ENCODE results near the gene DAPK2.

DNA sequence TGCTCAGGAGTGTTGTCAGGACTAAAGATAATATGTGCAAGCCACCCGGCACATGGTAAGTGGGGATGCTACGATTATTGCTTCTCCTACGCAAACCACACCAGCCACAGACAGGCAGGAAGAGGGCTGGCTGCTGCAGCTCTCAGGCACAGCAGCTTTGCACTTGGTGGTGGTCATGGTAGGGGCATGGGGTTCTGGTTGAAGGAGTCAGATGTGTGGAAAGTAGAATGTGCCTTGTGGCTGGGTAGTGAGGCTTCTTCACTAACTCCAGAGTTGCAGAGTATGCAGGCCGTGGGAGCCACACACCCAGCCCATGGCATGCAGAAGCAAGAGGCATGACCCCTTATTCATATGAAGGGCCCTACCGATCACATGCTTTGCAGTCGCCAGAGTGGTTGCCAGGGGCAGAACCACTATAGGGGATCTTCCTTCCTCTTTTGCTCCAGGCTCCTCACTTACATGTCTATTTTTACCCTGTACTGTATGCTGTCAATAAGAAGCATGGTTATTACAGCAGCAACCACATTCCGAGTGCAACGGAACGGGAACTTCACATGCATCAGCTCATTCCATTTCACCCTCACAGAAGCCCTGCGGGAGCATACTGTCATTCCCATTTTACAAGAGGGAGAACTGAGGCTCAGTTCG lies 153.4 kb downstream of the DAPK2 start:
- TF ChIP-seq, protein P1, sequence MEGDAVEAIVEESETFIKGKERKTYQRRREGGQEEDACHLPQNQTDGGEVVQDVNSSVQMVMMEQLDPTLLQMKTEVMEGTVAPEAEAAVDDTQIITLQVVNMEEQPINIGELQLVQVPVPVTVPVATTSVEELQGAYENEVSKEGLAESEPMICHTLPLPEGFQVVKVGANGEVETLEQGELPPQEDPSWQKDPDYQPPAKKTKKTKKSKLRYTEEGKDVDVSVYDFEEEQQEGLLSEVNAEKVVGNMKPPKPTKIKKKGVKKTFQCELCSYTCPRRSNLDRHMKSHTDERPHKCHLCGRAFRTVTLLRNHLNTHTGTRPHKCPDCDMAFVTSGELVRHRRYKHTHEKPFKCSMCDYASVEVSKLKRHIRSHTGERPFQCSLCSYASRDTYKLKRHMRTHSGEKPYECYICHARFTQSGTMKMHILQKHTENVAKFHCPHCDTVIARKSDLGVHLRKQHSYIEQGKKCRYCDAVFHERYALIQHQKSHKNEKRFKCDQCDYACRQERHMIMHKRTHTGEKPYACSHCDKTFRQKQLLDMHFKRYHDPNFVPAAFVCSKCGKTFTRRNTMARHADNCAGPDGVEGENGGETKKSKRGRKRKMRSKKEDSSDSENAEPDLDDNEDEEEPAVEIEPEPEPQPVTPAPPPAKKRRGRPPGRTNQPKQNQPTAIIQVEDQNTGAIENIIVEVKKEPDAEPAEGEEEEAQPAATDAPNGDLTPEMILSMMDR (IDR thresholded peaks at IDR 0.05), result no peak
- no peak for TF ChIP-seq ZFX (IDR thresholded peaks at IDR 0.05; ENCODE audit: borderline replicate concordance)

Measured in 22Rv1 (cell line).